CD8-positive, alpha-beta memory T cell (primary cell): ENCODE results near the gene ACTL10. TPM values are rescaled to one million over a fixed set of nuclear protein-coding genes. Genes with fewer than 3 reads are reported as not detected.
"Not testable (repeated sequence)": the region's sequence is repeated elsewhere in the genome, so short reads cannot be mapped to it uniquely, and the experiment has no call there.

Source experiments
- CTCF ChIA-PET: fragments of 350-600 bp; sonication (Branson Sonifier 250); formaldehyde crosslinking; loops from one replicate; lab custom pipeline; 2021; ENCODE audit warnings: antibody characterized with exemption; lab: Charles Lee
- POLR2A ChIA-PET: fragments of 350-600 bp; sonication (Branson Sonifier 250); formaldehyde crosslinking; loops from one replicate; lab custom pipeline; 2021; ENCODE audit warnings: antibody characterized with exemption; lab: Charles Lee
- DNase-seq, 5 donors: peaks; one replicate each; pipeline versions ENCODE4 v3.0.0 to v3.0.0-alpha.2; 2020 to 2022; ENCODE audit warnings: mixed read lengths in 1 of 5
- H3K27ac ChIP-seq: one replicate; pipeline ENCODE4 v1.7.0; 2013; ENCODE audit warnings: low read depth, mild to moderate bottlenecking, low read length, moderate library complexity
- H3K27me3 ChIP-seq: 2 replicates; pipeline ENCODE4 v1.7.0; 2013; ENCODE audit warnings: low read length, mild to moderate bottlenecking; ENCODE audit not compliant: insufficient read depth, poor library complexity, severe bottlenecking
- H3K36me3 ChIP-seq: 2 replicates; pipeline ENCODE4 v1.7.0; 2013; ENCODE audit warnings: mild to moderate bottlenecking, low read length, moderate library complexity; ENCODE audit not compliant: insufficient read depth
- H3K4me1 ChIP-seq: 2 replicates; pipeline ENCODE4 v1.7.0; 2013; ENCODE audit warnings: mild to moderate bottlenecking, low read length, moderate library complexity; ENCODE audit not compliant: insufficient read depth
- H3K4me3 ChIP-seq: 2 replicates; pipeline ENCODE4 v1.7.0; 2013; ENCODE audit warnings: mild to moderate bottlenecking, low read length
- H3K9me3 ChIP-seq: 2 replicates; pipeline ENCODE4 v1.7.0; 2013; ENCODE audit warnings: mild to moderate bottlenecking, low read length
- H3K27ac Mint-ChIP-seq, 8 donors: one replicate each; pipeline ENCODE4 v1.8.0; 2020 to 2021; ENCODE audit warnings: mixed read lengths in 8 of 8, mild to moderate bottlenecking in 6 of 8, inconsistent platforms in 3 of 8, moderate library complexity in 3 of 8
- H3K27me3 Mint-ChIP-seq, 2 donors: one replicate each; pipeline ENCODE4 v1.8.0; 2020 to 2021; ENCODE audit warnings: mixed read lengths in 2 of 2, mild to moderate bottlenecking in 1 of 2, moderate library complexity in 1 of 2
- H3K36me3 Mint-ChIP-seq, 3 donors: one replicate each; pipeline ENCODE4 v1.8.0; 2020 to 2021; ENCODE audit warnings: mixed read lengths in 3 of 3, inconsistent platforms in 1 of 3, mild to moderate bottlenecking in 1 of 3
- H3K4me1 Mint-ChIP-seq, 3 donors: one replicate each; pipeline ENCODE4 v1.8.0; 2020 to 2021; ENCODE audit warnings: mixed read lengths in 3 of 3, inconsistent platforms in 1 of 3, mild to moderate bottlenecking in 1 of 3
- H3K4me3 Mint-ChIP-seq, 7 donors: one replicate each; pipeline ENCODE4 v1.8.0; 2020 to 2021; ENCODE audit warnings: mixed read lengths in 7 of 7, mild to moderate bottlenecking in 6 of 7, moderate library complexity in 4 of 7, inconsistent platforms in 2 of 7
- H3K9me3 Mint-ChIP-seq, 5 donors: one replicate each; pipeline ENCODE4 v1.8.0; 2020 to 2022; ENCODE audit warnings: mixed read lengths in 5 of 5, mild to moderate bottlenecking in 3 of 5, moderate library complexity in 2 of 5, inconsistent platforms in 1 of 5
- polyA plus RNA-seq: library from polyadenylated mRNA; unstranded; fragments of 300-500 nt; fragmentation: Illumina TruSeq; gene quantifications from one replicate; pipeline ENCODE4 v1.2.3, GENCODE V29; 2021
- total RNA-seq, 2 experiments: library from RNA; stranded (reverse); gene quantifications; one replicate each; pipeline ENCODE4 v1.2.3, GENCODE V29; 2021

The ACTL10 gene
- total and polyA plus RNA-seq, 3 experiments from 2014 or later = 3.8 to 6.6 (median 4.6) TPM

DNA sequence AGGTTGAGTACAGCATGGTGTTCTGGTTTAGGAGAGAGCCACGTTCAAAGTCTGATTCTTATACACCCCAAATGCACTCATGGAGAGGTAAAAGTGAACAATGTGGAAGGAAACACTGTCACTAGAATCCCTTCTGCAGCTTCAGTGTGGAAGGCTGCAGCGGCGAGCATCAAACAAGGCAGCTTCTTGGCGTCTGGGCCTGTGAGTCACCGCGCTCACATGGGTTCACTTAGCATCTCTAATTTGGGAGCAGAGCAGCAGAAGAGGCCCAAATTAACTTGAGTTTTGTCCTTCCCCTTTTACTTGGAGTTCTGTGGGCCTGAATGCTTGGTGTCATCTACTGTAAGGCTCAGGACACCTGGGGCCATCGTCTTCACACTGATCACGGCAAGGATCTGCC is 30.4 kb downstream of the ACTL10 start:
- ChIA-PET POLR2A (no interaction called here), CTCF (interaction anchor here (1.4 kb wide), 1 partner anchor 17 kb away, joined by 3 read pairs; no protein-coding TSS in a partner anchor)
- peaks cover 0 to 1% of the 10 kb centered on the region in 2 donors for H3K27me3 Mint-ChIP-seq
- Histone ChIP-seq H3K27me3 (no peaks in the 10 kb centered on the region), H3K4me3 (no peak overlapping the region), H3K9me3 (no peaks in the 10 kb centered on the region), H3K27ac (no peak overlapping the region), H3K4me1 (no peaks in the 10 kb centered on the region), H3K36me3 (no peaks in the 10 kb centered on the region)
- H3K27ac Mint-ChIP-seq = peak overlapping the region in 1 of 8 donors; percentile 52
- H3K4me1 Mint-ChIP-seq = no peaks in the 10 kb centered on the region
- H3K4me3 Mint-ChIP-seq = no peak overlapping the region
- H3K9me3 Mint-ChIP-seq = peaks cover 0 to 2% (median 0%) of the 10 kb centered on the region in 5 donors
- DNase-seq = no peak
- H3K36me3 Mint-ChIP-seq = no peaks in the 10 kb centered on the region

DNA sequence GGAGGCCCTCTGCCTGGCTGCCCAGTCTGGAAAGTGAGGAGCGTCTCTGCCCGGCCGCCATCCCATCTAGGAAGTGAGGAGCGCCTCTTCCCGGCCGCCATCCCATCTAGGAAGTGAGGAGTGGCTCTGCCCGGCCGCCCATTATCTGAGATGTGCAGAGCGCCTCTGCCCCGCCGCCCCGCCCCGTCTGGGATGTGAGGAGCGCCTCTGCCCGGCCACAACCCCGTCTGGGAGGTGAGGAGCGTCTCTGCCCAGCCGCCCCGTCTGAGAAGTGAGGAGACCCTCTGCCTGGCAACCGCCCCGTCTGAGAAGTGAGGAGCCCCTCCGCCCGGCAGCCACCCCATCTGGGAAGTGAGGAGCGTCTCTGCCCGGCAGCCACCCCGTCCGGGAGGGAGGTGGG is 32.2 kb downstream of the ACTL10 start:
- H3K27me3 ChIP-seq, H3K4me1 ChIP-seq, H3K4me3 Mint-ChIP-seq, DNase-seq, H3K9me3 ChIP-seq, H3K4me1 Mint-ChIP-seq, H3K9me3 Mint-ChIP-seq, H3K27ac Mint-ChIP-seq, H3K36me3 Mint-ChIP-seq, H3K27ac ChIP-seq, CTCF ChIA-PET, H3K27me3 Mint-ChIP-seq, H3K4me3 ChIP-seq, POLR2A ChIA-PET, H3K36me3 ChIP-seq: not testable (repeated sequence)

DNA sequence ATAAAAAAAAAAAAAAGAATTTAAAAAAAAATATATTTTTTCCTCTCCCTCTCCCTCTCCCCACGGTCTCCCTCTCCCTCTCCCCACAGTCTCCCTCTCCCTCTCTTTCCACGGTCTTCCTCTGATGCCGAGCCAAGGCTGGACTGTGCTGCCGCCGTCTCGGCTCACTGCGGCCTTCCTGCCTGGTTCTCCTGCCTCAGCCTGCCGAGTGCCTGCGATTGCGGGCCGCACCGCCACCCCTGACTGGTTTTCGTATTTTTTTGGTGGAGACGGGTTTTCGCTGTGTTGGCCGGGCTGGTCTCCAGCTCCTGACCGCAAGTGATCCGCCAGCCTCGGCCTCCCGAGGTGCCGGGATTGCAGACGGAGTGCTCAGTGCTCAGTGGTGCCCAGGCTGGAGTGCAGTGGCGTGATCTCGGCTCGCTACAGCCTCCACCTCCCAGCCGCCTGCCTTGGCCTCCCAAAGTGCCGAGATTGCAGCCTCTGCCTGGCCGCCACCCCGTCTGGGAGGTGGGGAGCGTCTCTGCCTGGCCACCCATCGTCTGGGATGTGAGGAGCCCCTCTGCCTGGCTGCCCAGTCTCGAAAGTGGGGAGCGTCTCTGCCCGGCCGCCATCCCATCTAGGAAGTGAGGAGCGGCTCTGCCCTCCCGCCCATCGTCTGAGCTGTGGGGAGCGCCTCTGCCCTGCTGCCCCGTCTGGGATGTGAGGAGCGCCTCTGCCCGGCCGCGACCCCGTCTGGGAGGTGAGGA is 34.1 kb downstream of the ACTL10 start:
- H3K4me1 ChIP-seq, H3K27ac ChIP-seq, H3K27me3 Mint-ChIP-seq, H3K4me3 ChIP-seq, H3K4me1 Mint-ChIP-seq, H3K9me3 ChIP-seq, CTCF ChIA-PET, H3K9me3 Mint-ChIP-seq, H3K36me3 Mint-ChIP-seq, H3K36me3 ChIP-seq, DNase-seq, H3K27me3 ChIP-seq, H3K4me3 Mint-ChIP-seq, POLR2A ChIA-PET, H3K27ac Mint-ChIP-seq: not testable (repeated sequence)

DNA sequence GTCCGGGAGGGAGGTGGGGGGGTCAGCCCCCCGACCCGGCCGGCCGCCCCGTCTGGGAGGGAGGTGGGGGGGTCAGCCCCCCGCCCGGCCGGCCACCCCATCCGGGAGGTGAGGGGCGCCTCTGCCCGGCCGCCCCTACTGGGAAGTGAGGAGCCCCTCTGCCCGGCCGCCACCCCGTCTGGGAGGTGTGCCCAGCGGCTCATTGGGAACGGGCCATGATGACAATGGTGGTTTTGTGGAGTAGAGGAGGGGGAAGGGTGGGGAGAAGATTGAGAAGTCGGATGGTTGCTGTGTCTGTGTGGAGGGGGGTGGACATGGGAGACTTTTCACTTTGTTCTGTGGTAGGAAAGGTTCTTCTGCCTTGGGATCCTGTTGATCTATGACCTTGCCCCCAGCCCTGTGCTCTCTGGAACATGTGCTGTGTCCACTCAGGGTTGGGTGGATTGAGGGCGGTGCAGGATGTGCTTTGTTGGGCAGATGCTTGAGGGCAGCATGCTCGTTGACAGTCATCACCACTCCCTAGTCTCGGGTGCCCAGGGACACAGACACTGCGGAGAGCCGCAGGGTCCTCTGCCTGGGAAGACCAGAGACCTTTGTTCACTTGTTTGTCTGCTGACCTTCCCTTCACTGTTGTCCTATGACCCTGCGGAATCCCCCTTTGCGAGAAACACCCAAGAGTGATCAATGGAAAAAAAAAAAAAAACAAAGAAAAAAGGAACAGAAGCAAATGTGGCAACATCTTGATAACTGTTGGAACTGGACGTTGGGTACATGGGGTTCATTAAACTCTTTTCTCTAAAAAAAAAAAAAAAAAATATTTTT is 35.1 kb downstream of the ACTL10 start:
- Histone ChIP-seq H3K4me1 (no peaks in the 10 kb centered on the region), H3K27ac (no peak overlapping the region), H3K4me3 (no peak overlapping the region), H3K9me3 (no peaks in the 10 kb centered on the region), H3K36me3 (no peaks in the 10 kb centered on the region), H3K27me3 (no peaks in the 10 kb centered on the region)
- CTCF ChIA-PET = no interaction called here
- H3K27ac Mint-ChIP-seq = no peak overlapping the region
- POLR2A ChIA-PET = interaction anchor here (0.7 kb wide), 1 partner anchor 140 kb away, joined by 4 read pairs; no protein-coding TSS in a partner anchor
- H3K27me3 Mint-ChIP-seq = peaks cover 0 to 1% of the 10 kb centered on the region in 2 donors
- H3K9me3 Mint-ChIP-seq = peaks cover 0 to 2% (median 0%) of the 10 kb centered on the region in 5 donors
- peak overlapping the region in 1 of 7 donors; percentile 48 for H3K4me3 Mint-ChIP-seq
- no peaks in the 10 kb centered on the region for H3K4me1 Mint-ChIP-seq
- H3K36me3 Mint-ChIP-seq = peaks cover 0 to 14% (median 0%) of the 10 kb centered on the region in 3 donors
- no peak for DNase-seq

DNA sequence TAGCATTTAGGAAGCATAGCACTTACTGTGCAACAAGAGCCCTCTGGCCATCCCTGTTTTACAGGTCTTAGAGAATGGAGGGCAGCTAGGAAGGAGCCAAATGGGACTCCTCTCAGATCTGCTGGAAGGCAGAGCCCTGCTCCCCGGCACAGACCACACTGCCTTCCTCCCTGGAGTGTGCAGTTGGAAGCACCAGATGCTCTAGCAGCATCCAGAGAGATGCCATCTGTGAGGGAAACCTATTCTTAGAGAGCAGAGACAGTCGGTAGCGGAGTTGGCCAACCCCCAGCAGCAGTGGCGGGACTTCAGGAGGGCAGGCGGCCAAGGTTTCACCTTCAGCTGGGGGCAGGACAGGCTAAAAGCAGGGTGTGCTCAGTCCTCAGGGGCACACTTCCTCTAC is 36.1 kb downstream of the ACTL10 start:
- H3K36me3 ChIP-seq = no peaks in the 10 kb centered on the region
- Mint-ChIP-seq H3K9me3 (peaks cover 0 to 2% (median 0%) of the 10 kb centered on the region in 5 donors), H3K36me3 (peaks cover 0 to 24% (median 0%) of the 10 kb centered on the region in 3 donors), H3K4me1 (no peaks in the 10 kb centered on the region), H3K27ac (no peak overlapping the region), H3K27me3 (peaks cover 0 to 1% of the 10 kb centered on the region in 2 donors), H3K4me3 (no peak overlapping the region)
- ChIA-PET POLR2A (interaction anchor here (0.7 kb wide), 1 partner anchor 141 kb away, joined by 4 read pairs; no protein-coding TSS in a partner anchor), CTCF (no interaction called here)
- no peak for DNase-seq
- no peak overlapping the region for H3K27ac ChIP-seq
- H3K4me3 ChIP-seq = no peak overlapping the region
- no peaks in the 10 kb centered on the region for H3K9me3 ChIP-seq
- H3K27me3 ChIP-seq = no peaks in the 10 kb centered on the region
- H3K4me1 ChIP-seq = no peaks in the 10 kb centered on the region

DNA sequence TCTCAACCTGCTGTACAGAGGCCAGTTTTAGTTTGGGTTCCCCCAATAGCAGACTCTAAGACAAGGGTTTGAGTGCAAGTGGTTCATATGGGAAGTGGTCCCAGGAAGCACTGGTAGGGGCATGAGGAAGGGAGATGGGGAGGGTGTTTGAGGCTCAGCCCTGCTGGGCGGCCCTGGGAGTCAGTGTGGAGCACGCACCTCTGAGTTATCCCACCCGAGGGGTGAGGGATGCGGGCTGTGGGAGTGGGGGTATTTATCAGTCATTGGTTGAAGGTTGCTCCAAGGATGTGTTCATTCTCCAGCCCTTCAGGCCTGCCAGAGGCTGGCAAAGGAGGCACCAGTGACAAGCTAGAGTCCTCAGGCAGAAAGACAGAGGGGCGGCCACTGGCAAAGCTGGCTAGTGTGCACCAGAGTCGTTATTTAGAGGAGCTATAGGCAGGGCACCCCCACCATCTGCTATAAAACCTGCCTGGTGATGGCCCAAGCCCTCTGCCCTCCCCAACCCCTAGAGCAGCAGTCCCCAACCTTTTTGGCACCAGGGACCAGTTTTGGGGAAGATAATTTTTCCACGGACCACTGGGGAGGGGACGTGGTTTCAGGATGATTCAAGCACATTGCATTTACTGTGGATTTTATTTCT is 36.9 kb downstream of the ACTL10 start:
- H3K27ac ChIP-seq = no peak overlapping the region
- no peak overlapping the region for H3K4me3 Mint-ChIP-seq
- H3K27ac Mint-ChIP-seq = no peak overlapping the region
- no peaks in the 10 kb centered on the region for H3K9me3 ChIP-seq
- no peaks in the 10 kb centered on the region for H3K9me3 Mint-ChIP-seq
- H3K4me3 ChIP-seq = no peak overlapping the region
- H3K4me1 Mint-ChIP-seq = no peaks in the 10 kb centered on the region
- ChIA-PET CTCF (no interaction called here), POLR2A (no interaction called here)
- DNase-seq = no peak
- H3K36me3 ChIP-seq = no peaks in the 10 kb centered on the region
- H3K4me1 ChIP-seq = no peaks in the 10 kb centered on the region
- H3K27me3 ChIP-seq = no peaks in the 10 kb centered on the region
- peaks cover 0 to 26% (median 0%) of the 10 kb centered on the region in 3 donors for H3K36me3 Mint-ChIP-seq
- H3K27me3 Mint-ChIP-seq = peaks cover 0 to 1% of the 10 kb centered on the region in 2 donors

DNA sequence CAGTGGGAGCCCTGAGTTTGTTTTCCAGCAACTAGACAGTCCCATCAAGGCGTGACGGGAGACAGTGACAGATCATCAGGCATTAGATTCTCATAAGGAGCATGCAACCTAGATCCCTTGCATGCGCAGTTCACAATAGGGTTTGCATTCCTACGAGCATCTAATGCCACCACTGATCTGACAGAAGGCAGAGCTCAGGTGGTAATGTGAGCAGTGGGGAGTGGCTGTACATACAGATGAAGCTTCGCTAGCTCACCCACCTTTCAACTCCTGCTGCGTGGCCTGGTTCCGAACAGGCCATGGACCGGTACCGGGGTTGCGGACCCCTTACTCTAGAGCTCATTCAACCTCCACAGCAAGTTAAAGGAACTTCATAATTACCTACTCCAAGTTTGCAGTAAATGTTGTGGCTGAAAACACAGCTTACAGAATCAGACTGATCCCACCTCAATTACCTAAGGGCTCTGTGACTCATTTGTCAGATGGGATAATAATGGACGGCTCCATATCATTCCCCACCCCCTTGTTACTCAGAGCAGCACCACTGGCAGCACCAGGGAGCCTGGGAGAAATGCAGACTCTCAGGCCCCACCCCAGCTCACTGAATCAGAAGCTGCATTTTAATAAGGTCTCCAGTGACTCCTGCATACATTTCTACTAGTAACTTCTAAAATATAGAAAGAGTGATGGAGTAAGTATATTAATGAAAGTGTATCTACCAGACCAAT is 37.6 kb downstream of the ACTL10 start:
- H3K36me3 ChIP-seq = no peaks in the 10 kb centered on the region
- H3K4me1 ChIP-seq = no peaks in the 10 kb centered on the region
- no peaks in the 10 kb centered on the region for H3K9me3 ChIP-seq
- Mint-ChIP-seq H3K27ac (peak overlapping the region in 1 of 8 donors; percentile 36), H3K4me3 (no peak overlapping the region), H3K36me3 (peaks cover 0 to 28% (median 0%) of the 10 kb centered on the region in 3 donors), H3K4me1 (peaks cover 0 to 3% (median 0%) of the 10 kb centered on the region in 3 donors), H3K9me3 (no peaks in the 10 kb centered on the region), H3K27me3 (peaks cover 0 to 1% of the 10 kb centered on the region in 2 donors)
- DNase-seq = no peak
- H3K27ac ChIP-seq = no peak overlapping the region
- no peaks in the 10 kb centered on the region for H3K27me3 ChIP-seq
- CTCF ChIA-PET = no interaction called here
- H3K4me3 ChIP-seq = no peak overlapping the region
- POLR2A ChIA-PET = no interaction called here
